Activated CD8-positive, alpha-beta memory T cell treated with anti-CD3 and anti-CD28 coated beads, Interleukin-2, amount 50 U/mL, for 1 hour (primary cell): ENCODE data around the gene CCDC92.
A peak's percentile ranks its signal among the peaks of the same experiment; 100 is the strongest.

Source experiments
- DNase-seq: peaks from one replicate; pipeline ENCODE4 v3.0.0-alpha.2; 2020; ENCODE audit errors: extremely low read depth

Gene CCDC92

GRCh38 chr12:123972457-123973401 is at the start of gene CCDC92, which contains the start of gene ZNF664:
Gene CCDC92 (minus strand): TSS chr12:123972831. CDS start chr12:123944305, 28,526 bp downstream.
Gene ZNF664 (plus strand): TSS chr12:123973215. CDS start chr12:124012145, 38,930 bp downstream.
- DNase-seq: peak; percentile 81

- no peak for DNase-seq
Measured at GRCh38 chr12:124022161-124022560, 49.5 kb upstream of the CCDC92 start.

GRCh38 chr12:124021007-124021406 is 48.4 kb upstream of the CCDC92 start:
- DNase-seq: no peak

GRCh38 chr12:124020514-124020949 is 47.9 kb upstream of the CCDC92 start:
- DNase-seq: no peak

GRCh38 chr12:124019115-124019514 is 46.5 kb upstream of the CCDC92 start:
- DNase-seq: no peak

GRCh38 chr12:124018539-124018938 is 45.9 kb upstream of the CCDC92 start:
- DNase-seq: no peak

GRCh38 chr12:124017064-124017463 is 44.4 kb upstream of the CCDC92 start:
- no peak for DNase-seq

- DNase-seq: no peak
Measured at GRCh38 chr12:124015494-124016461, 43.1 kb upstream of the CCDC92 start.

GRCh38 chr12:124013073-124013472 is 40.4 kb upstream of the CCDC92 start:
- no peak for DNase-seq

GRCh38 chr12:124011435-124012115 is 38.9 kb upstream of the CCDC92 start:
- no peak for DNase-seq

GRCh38 chr12:124010687-124011086 is 38.1 kb upstream of the CCDC92 start:
- no peak for DNase-seq

GRCh38 chr12:124009781-124010180 is 37.1 kb upstream of the CCDC92 start:
- DNase-seq: no peak

- DNase-seq: no peak
Measured at GRCh38 chr12:124008595-124008994, 36.0 kb upstream of the CCDC92 start.

GRCh38 chr12:124007826-124008570 is 35.4 kb upstream of the CCDC92 start:
- no peak for DNase-seq

GRCh38 chr12:124006846-124007713 is 34.4 kb upstream of the CCDC92 start:
- no peak for DNase-seq

- no peak for DNase-seq
Measured at GRCh38 chr12:124006085-124006845, 33.6 kb upstream of the CCDC92 start.

- no peak for DNase-seq
Measured at GRCh38 chr12:124004233-124004875, 31.7 kb upstream of the CCDC92 start.

- no peak for DNase-seq
Measured at GRCh38 chr12:124002654-124003053, 30.0 kb upstream of the CCDC92 start.
